Cardiac fibroblast (primary cell): ENCODE measurements around the gene PLCB3.

ENCODE experiments used
- DNase-seq, 2 donors: peaks; one replicate each; pipeline versions ENCODE4 v3.0.0 to v3.0.0-alpha.2; 2010; ENCODE audit warnings: low read depth in 2 of 2
- H3K4me3 ChIP-seq, 2 donors: replicated peaks in 1 of 2; 1 replicate in 1 of 2; 2 replicates in 1 of 2; pipeline ENCODE4 v1.5.1; 2011; ENCODE audit warnings: low read depth in 2 of 2, low read length in 2 of 2, mild to moderate bottlenecking in 2 of 2, moderate library complexity in 1 of 2
- TF ChIP-seq, protein P1 (sequence below): IDR thresholded peaks from one replicate; pipeline ENCODE4 v1.5.1; 2011; ENCODE audit warnings: low read depth, mild to moderate bottlenecking, low read length, inconsistent platforms

PLCB3 gene

DNA sequence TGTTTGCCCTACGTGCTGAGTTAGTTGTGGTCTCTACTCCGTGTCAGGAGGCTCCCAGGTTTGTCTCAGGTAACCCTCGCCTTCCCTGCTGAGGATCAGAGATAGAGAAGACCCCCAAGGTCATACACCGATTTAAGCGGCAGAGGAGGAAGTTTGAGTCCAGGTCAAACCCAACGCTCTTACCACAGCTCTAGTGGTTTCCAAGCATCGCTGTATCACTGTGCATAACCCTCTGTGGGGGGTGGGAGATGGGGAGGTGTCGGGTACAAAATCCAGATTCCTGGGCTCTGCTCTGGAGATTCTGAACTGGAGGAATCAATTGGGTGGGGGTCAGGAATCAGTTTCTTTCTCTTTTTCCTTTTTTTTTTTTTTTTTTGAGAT is 20.4 kb upstream of the PLCB3 start:
- TF ChIP-seq, protein P1, sequence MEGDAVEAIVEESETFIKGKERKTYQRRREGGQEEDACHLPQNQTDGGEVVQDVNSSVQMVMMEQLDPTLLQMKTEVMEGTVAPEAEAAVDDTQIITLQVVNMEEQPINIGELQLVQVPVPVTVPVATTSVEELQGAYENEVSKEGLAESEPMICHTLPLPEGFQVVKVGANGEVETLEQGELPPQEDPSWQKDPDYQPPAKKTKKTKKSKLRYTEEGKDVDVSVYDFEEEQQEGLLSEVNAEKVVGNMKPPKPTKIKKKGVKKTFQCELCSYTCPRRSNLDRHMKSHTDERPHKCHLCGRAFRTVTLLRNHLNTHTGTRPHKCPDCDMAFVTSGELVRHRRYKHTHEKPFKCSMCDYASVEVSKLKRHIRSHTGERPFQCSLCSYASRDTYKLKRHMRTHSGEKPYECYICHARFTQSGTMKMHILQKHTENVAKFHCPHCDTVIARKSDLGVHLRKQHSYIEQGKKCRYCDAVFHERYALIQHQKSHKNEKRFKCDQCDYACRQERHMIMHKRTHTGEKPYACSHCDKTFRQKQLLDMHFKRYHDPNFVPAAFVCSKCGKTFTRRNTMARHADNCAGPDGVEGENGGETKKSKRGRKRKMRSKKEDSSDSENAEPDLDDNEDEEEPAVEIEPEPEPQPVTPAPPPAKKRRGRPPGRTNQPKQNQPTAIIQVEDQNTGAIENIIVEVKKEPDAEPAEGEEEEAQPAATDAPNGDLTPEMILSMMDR: no peak
- H3K4me3 ChIP-seq: peak overlapping the region; percentile 73
- DNase-seq: no peak

DNA sequence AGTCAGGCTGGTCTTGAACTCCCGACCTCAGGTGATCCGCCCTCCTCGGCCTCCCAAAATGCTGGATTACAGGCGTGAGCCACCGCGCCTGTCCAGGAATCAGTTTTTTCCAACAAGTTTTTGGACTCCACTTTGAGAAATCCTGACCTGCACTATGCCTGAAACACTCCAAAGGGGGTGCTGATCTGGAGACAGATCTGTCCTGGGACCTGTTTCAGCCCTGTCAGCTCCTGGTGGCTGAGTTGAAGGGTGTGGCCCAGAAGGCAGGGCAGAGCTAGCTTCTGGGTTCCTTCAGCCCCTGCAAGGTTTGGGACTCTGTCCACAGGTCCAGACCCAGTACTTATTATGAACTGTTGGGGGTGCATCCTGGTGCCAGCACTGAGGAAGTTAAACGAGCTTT is 19.8 kb upstream of the PLCB3 start:
- TF ChIP-seq, protein P1: no peak
- no peak overlapping the region for H3K4me3 ChIP-seq
- no peak for DNase-seq

DNA sequence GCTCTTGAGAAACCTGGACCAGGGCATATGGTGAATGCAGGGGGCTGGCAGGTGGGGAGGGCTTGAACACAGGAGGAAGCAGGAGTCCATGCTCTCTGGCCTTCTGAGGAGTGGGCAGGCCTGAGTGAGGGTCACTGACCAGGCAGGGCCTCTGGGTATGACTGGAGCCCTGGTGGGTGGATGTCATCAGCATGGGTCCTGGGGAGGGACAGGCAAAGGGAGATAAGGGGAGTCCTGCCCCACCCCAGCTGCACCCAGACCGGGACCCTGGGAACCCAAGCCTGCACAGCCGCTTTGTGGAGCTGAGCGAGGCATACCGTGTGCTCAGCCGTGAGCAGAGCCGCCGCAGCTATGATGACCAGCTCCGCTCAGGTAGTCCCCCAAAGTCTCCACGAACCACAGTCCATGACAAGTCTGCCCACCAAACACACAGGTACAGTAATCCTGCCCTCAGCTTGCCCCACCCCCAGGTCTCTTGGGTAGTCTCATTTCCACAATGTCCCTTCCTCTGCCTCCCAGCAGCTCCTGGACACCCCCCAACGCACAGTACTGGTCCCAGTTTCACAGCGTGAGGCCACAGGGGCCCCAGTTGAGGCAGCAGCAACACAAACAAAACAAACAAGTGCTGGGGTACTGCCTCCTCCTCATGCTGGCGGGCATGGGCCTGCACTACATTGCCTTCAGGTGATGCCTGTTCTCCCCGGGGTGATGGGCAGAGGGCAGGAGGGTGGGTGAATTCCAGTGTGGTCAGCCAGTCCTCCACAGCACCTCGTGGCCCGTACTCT is 19.0 kb upstream of the PLCB3 start:
- no peak overlapping the region for H3K4me3 ChIP-seq
- no peak for DNase-seq
- TF ChIP-seq, protein P1: no peak

DNA sequence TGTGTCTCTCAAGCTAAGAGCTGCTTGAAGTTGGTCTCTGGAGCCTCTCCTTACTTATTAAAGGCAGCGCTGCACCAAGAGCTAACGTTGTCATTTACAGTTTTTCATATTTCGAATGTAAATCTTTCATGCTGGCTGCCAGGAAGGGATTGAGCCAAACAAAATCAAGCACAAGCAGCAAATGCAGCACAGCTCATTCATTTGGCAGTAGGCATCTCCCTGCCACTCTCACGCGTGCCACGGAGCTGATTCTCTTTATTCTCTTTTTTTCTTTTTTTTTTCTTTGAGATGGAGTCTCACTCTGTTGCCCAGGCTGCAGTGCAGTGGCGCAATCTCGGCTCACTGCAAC is 18.4 kb upstream of the PLCB3 start:
- TF ChIP-seq, protein P1: no peak
- H3K4me3 ChIP-seq: no peak overlapping the region

DNA sequence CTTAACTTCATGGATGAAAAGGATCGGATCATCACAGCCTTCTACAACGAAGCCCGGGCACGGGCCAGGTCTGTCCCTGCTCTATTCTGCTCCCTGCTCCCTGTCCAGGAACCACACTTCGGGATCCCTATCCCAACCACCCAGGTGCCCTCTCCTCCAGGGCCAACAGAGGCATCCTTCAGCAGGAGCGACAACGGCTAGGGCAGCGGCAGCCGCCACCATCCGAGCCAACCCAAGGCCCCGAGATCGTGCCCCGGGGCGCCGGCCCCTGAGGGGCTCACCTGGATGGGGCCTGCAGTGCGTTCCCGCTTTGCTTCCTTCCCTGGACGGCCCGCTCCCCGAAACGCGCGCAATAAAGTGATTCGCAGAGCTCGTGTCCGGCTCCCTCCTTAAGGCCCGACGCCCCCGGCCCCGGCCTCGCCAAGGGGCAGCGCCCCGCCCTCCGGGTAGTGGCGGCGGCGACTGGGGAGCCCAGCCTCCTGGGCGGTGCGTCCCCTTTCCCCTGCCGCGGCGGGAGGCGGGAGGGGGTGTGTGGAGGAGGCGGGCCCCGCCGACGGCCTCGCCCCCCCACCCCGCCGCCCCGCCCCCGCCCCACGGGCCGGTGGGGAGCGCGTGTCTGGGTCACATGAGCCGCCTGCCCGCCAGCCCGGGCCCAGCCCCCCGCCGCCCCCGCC is 17.3 kb upstream of the PLCB3 start, which contains the start of gene VEGFB:
TSS of gene VEGFB (plus strand) at position 672 of the 674 bp plus-strand sequence. CDS start 250 bp downstream, outside the sequence.
- peak in 1 of 2 donors; percentile 70 for DNase-seq
- TF ChIP-seq, protein P1: no peak

More for the DNA sequence above, 18.4 kb upstream of the PLCB3 start:
- DNase-seq: no peak

DNA sequence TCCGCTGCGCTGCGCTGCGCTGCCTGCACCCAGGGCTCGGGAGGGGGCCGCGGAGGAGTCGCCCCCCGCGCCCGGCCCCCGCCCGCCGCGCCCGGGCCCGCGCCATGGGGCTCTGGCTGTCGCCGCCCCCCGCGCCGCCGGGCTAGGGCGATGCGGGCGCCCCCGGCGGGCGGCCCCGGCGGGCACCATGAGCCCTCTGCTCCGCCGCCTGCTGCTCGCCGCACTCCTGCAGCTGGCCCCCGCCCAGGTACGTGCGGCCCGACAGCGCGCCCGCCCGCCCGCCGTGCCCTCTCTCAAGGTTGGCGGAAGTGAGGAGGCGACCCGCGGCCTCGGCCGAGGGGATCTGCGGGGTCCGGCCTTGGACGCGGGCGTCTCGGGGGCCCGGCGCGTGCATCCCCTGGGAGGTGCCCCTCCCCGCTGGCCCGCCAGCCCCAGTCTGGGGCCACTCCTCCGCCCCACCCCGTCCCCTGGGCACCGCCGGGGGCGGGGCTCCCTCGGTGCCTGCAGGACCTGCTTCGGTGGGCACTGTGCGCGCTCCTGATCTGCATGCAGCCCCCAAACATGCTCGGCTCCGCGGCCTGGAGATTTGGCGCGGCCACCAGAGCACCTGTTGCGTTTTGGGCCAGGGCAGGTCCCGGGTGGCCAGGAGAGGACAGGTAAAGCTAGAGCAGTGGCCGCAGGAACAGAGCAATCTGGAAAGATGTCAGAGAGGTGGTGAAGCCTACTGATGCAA is 16.5 kb upstream of the PLCB3 start:
- TF ChIP-seq, protein P1: no peak
- DNase-seq: no peak
- peak overlapping the region; percentile 65 to 81 for H3K4me3 ChIP-seq

More for the DNA sequence above, 17.3 kb upstream of the PLCB3 start, which contains the start of gene VEGFB:
- peak within 1 kb of the TSS; percentile 65 to 81 for H3K4me3 ChIP-seq
